Astrocyte (in vitro differentiated cells and primary cell): ENCODE measurements around the gene RRP36. TPM values are rescaled to one million over a fixed set of nuclear protein-coding genes. Genes with fewer than 3 reads are reported as not detected.
A peak's percentile ranks its signal among the peaks of the same experiment; 100 is the strongest.

Experiments used
- DNase-seq: peaks from one replicate; pipeline ENCODE4 v3.0.0-alpha.2; 2010; ENCODE audit warnings: low read depth
- FAIRE-seq: peaks from 2 replicates; lab custom pipeline; 2011; peaks lifted over from hg19 to GRCh38; lab: Jason Lieb, UNC
- H2AFZ ChIP-seq: 2 replicates; pipeline ENCODE4 v1.6.0; 2012; ENCODE audit warnings: low read depth, low read length, inconsistent platforms
- H3K27ac ChIP-seq: 2 replicates; pipeline ENCODE4 v1.5.1; 2011; ENCODE audit warnings: low read depth, low read length, inconsistent platforms
- H3K27me3 ChIP-seq: 2 replicates; pipeline ENCODE4 v1.6.0; 2011; ENCODE audit warnings: low read length, inconsistent platforms; ENCODE audit not compliant: insufficient read depth
- H3K36me3 ChIP-seq: 2 replicates; pipeline ENCODE4 v1.5.1; 2011; ENCODE audit warnings: low read length, inconsistent platforms; ENCODE audit not compliant: insufficient read depth
- H3K4me1 ChIP-seq: 2 replicates; pipeline ENCODE4 v1.5.1; 2011; ENCODE audit warnings: low read length, inconsistent platforms; ENCODE audit not compliant: insufficient read depth
- H3K4me2 ChIP-seq: 2 replicates; pipeline ENCODE4 v1.6.0; 2012; ENCODE audit warnings: low read length, inconsistent platforms
- H3K4me3 ChIP-seq: 2 replicates; pipeline ENCODE4 v1.5.1; 2011; ENCODE audit warnings: low read depth, mild to moderate bottlenecking, low read length, inconsistent platforms; ENCODE audit not compliant: insufficient read depth
- H3K79me2 ChIP-seq: 2 replicates; pipeline ENCODE4 v1.6.0; 2012; ENCODE audit warnings: mild to moderate bottlenecking, low read length, inconsistent platforms; ENCODE audit not compliant: insufficient read depth
- H3K9ac ChIP-seq: 2 replicates; pipeline ENCODE4 v1.6.0; 2012; ENCODE audit warnings: mild to moderate bottlenecking, low read length, inconsistent platforms
- H3K9me3 ChIP-seq: 2 replicates; pipeline ENCODE4 v1.5.1; 2012; ENCODE audit warnings: low read depth, mild to moderate bottlenecking, low read length, inconsistent platforms; ENCODE audit not compliant: insufficient read depth
- H4K20me1 ChIP-seq: 2 replicates; pipeline ENCODE4 v1.6.0; 2012; ENCODE audit warnings: low read length, inconsistent platforms; ENCODE audit not compliant: insufficient read depth
- H3K27ac Mint-ChIP-seq: one replicate; pipeline ENCODE4 v1.8.0; 2021; ENCODE audit warnings: mild to moderate bottlenecking, mixed read lengths; ENCODE audit not compliant: unreplicated experiment
- H3K27me3 Mint-ChIP-seq: one replicate; pipeline ENCODE4 v1.8.0; 2021; ENCODE audit warnings: low read depth, mixed read lengths; ENCODE audit not compliant: unreplicated experiment
- H3K36me3 Mint-ChIP-seq: one replicate; pipeline ENCODE4 v1.8.0; 2021; ENCODE audit warnings: low read depth, mixed read lengths; ENCODE audit not compliant: unreplicated experiment
- H3K4me1 Mint-ChIP-seq: one replicate; pipeline ENCODE4 v1.8.0; 2021; ENCODE audit warnings: low read depth, mixed read lengths; ENCODE audit not compliant: unreplicated experiment
- H3K4me3 Mint-ChIP-seq: one replicate; pipeline ENCODE4 v1.8.0; 2021; ENCODE audit warnings: mild to moderate bottlenecking, moderate library complexity, mixed read lengths; ENCODE audit not compliant: unreplicated experiment
- H3K9me3 Mint-ChIP-seq: one replicate; pipeline ENCODE4 v1.8.0; 2021; ENCODE audit warnings: mild to moderate bottlenecking, mixed read lengths; ENCODE audit not compliant: unreplicated experiment
- CTCF ChIP-seq: IDR thresholded peaks from 2 replicates; pipeline ENCODE4 v1.5.1; 2011; ENCODE audit warnings: low read depth, mild to moderate bottlenecking, inconsistent platforms, low read length, moderate library complexity; ENCODE audit not compliant: insufficient read depth
- EZH2 ChIP-seq: IDR thresholded peaks from 2 replicates; pipeline ENCODE4 v1.6.1; 2012; ENCODE audit warnings: mild to moderate bottlenecking, low read length, inconsistent platforms; ENCODE audit not compliant: insufficient read depth
- total RNA-seq: library from RNA; stranded (reverse); gene quantifications from 2 replicates; pipeline ENCODE4 v1.2.1, GENCODE V29; 2021

The RRP36 gene
- total RNA-seq, 1 donor from 2014 or later, result 77.9 TPM

- Histone ChIP-seq H3K36me3 (peaks cover 19% of the 10 kb centered on the region), H3K4me3 (no peak overlapping the region), H3K79me2 (peaks cover 84% of the 10 kb centered on the region), H3K9me3 (no peaks in the 10 kb centered on the region), H2AFZ (no peak overlapping the region), H3K4me1 (peaks cover 21% of the 10 kb centered on the region), H3K4me2 (no peak overlapping the region), H3K27ac (no peak overlapping the region), H3K27me3 (no peaks in the 10 kb centered on the region), H3K9ac (peak overlapping the region; percentile 19), H4K20me1 (peaks cover 20% of the 10 kb centered on the region)
- Mint-ChIP-seq H3K27me3 (no peaks in the 10 kb centered on the region), H3K27ac (no peak overlapping the region), H3K36me3 (peaks cover 10% of the 10 kb centered on the region), H3K9me3 (no peaks in the 10 kb centered on the region), H3K4me1 (peaks cover 15% of the 10 kb centered on the region), H3K4me3 (no peak overlapping the region)
- TF ChIP-seq CTCF (no peak), EZH2 (no peak)
- DNase-seq (no peak), FAIRE-seq (no peak)
These were observed 2.3 kb upstream of the RRP36 start for GRCh38 chr6:43019152-43019551.

- DNase-seq (no peak), FAIRE-seq (no peak)
- H3K27ac Mint-ChIP-seq, result peak overlapping the region; percentile 47
- H4K20me1 ChIP-seq, result peaks cover 30% of the 10 kb centered on the region
- no peaks in the 10 kb centered on the region for H3K27me3 Mint-ChIP-seq
- no peaks in the 10 kb centered on the region for H3K9me3 ChIP-seq
- no peaks in the 10 kb centered on the region for H3K9me3 Mint-ChIP-seq
- TF ChIP-seq EZH2, result no peak
- no peak for TF ChIP-seq CTCF
- H3K4me3 Mint-ChIP-seq, result peak overlapping the region; percentile 64
- no peak overlapping the region for H3K4me2 ChIP-seq
- H3K36me3 Mint-ChIP-seq, result peaks cover 11% of the 10 kb centered on the region
- peaks cover 28% of the 10 kb centered on the region for H3K36me3 ChIP-seq
- no peak overlapping the region for H3K27ac ChIP-seq
- no peak overlapping the region for H3K4me3 ChIP-seq
- no peak overlapping the region for H2AFZ ChIP-seq
- peaks cover 11% of the 10 kb centered on the region for H3K4me1 Mint-ChIP-seq
- no peaks in the 10 kb centered on the region for H3K27me3 ChIP-seq
- H3K9ac ChIP-seq, result no peak overlapping the region
- H3K4me1 ChIP-seq, result peaks cover 14% of the 10 kb centered on the region
- H3K79me2 ChIP-seq, result peaks cover 83% of the 10 kb centered on the region
These were observed 1.2 kb upstream of the RRP36 start for GRCh38 chr6:43020052-43020705.

GRCh38 chr6:43020847-43021246 is 576 bp upstream of the RRP36 start:
- Histone ChIP-seq H4K20me1 (peaks cover 32% of the 10 kb centered on the region), H3K4me3 (peak overlapping the region; percentile 100), H2AFZ (peak overlapping the region; percentile 94), H3K4me1 (peaks cover 13% of the 10 kb centered on the region), H3K9ac (peak overlapping the region; percentile 98), H3K79me2 (peaks cover 76% of the 10 kb centered on the region), H3K9me3 (no peaks in the 10 kb centered on the region), H3K4me2 (peak overlapping the region; percentile 95), H3K27ac (peak overlapping the region; percentile 74), H3K27me3 (no peaks in the 10 kb centered on the region), H3K36me3 (peaks cover 31% of the 10 kb centered on the region)
- TF ChIP-seq CTCF (no peak), EZH2 (no peak)
- H3K9me3 Mint-ChIP-seq, result no peaks in the 10 kb centered on the region
- no peak for DNase-seq
- peaks cover 13% of the 10 kb centered on the region for H3K36me3 Mint-ChIP-seq
- peak overlapping the region; percentile 85 for H3K4me3 Mint-ChIP-seq
- H3K27ac Mint-ChIP-seq, result peak overlapping the region; percentile 62
- FAIRE-seq, result no peak
- no peaks in the 10 kb centered on the region for H3K27me3 Mint-ChIP-seq
- peaks cover 11% of the 10 kb centered on the region for H3K4me1 Mint-ChIP-seq
